ENCODE results near the gene MPHOSPH9.

MPHOSPH9 gene

GRCh38 chr12:123151457-123152454 lies 81.2 kb downstream of the MPHOSPH9 start:
- peak overlapping the region; percentile 64 to 85 for H3K27ac ChIP-seq
- TF ChIP-seq, protein P1, sequence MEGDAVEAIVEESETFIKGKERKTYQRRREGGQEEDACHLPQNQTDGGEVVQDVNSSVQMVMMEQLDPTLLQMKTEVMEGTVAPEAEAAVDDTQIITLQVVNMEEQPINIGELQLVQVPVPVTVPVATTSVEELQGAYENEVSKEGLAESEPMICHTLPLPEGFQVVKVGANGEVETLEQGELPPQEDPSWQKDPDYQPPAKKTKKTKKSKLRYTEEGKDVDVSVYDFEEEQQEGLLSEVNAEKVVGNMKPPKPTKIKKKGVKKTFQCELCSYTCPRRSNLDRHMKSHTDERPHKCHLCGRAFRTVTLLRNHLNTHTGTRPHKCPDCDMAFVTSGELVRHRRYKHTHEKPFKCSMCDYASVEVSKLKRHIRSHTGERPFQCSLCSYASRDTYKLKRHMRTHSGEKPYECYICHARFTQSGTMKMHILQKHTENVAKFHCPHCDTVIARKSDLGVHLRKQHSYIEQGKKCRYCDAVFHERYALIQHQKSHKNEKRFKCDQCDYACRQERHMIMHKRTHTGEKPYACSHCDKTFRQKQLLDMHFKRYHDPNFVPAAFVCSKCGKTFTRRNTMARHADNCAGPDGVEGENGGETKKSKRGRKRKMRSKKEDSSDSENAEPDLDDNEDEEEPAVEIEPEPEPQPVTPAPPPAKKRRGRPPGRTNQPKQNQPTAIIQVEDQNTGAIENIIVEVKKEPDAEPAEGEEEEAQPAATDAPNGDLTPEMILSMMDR (IDR thresholded peaks at IDR 0.05), result no peak

DNA sequence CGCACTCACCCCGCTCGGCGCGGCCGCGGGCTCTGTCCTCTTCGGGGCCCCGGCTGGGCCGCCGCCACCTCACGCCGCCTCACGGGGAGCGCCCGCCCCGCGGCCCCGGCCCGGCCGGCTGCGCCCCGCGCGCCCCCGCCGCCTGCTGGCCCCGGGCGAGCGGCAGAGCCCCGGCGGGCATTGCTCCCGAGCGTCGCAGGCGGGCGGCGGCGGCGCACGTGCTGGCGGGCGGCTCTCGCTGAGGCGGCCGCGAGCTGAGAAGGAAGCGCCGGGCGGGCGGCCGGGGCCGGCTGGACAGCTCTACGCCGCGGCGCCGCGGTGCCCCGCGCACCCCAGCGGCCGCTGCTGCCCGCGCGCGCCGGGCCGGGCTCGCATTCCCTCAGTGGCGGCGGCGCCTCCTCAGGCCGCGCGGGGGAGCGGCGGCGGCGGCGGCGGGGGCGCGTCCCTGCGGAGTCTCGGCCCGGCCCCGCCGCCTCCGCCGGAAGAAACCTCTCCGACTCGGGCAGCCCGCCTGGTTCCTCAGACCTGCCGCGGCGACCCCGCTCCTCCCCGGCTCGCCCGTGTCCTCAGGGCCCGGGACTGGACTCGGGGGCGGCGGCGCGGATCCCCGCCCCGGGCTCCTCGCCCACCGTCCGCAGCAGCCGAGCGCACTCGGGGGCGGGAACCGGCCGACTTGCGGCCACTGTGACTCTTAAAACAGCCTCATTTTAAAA lies 82.0 kb downstream of the MPHOSPH9 start, which contains the start of gene PITPNM2:
Gene PITPNM2 (minus strand): TSS at position 347 of the 713 bp plus-strand sequence. CDS start 116,500 bp downstream, outside the sequence.
- Histone ChIP-seq H3K4me3 (peak within 1 kb of the TSS; percentile 88), H3K27ac (peak within 1 kb of the TSS; percentile 85 to 86)
- DNase-seq (ENCODE audit: low spot score), result no peak
- TF ChIP-seq, protein P1 (IDR thresholded peaks at IDR 0.05), result no peak

More at GRCh38 chr12:123151457-123152454, 81.2 kb downstream of the MPHOSPH9 start:
- DNase-seq (ENCODE audit: low spot score), result no peak
- peak overlapping the region; percentile 88 for H3K4me3 ChIP-seq

- TF ChIP-seq, protein P1 (IDR thresholded peaks at IDR 0.05), result no peak
- Histone ChIP-seq H3K4me3 (peak overlapping the region; percentile 88), H3K27ac (peak overlapping the region; percentile 85 to 86)
- no peak for DNase-seq (ENCODE audit: low spot score)
Measured at GRCh38 chr12:123150275-123150743, 82.6 kb downstream of the MPHOSPH9 start.

DNA sequence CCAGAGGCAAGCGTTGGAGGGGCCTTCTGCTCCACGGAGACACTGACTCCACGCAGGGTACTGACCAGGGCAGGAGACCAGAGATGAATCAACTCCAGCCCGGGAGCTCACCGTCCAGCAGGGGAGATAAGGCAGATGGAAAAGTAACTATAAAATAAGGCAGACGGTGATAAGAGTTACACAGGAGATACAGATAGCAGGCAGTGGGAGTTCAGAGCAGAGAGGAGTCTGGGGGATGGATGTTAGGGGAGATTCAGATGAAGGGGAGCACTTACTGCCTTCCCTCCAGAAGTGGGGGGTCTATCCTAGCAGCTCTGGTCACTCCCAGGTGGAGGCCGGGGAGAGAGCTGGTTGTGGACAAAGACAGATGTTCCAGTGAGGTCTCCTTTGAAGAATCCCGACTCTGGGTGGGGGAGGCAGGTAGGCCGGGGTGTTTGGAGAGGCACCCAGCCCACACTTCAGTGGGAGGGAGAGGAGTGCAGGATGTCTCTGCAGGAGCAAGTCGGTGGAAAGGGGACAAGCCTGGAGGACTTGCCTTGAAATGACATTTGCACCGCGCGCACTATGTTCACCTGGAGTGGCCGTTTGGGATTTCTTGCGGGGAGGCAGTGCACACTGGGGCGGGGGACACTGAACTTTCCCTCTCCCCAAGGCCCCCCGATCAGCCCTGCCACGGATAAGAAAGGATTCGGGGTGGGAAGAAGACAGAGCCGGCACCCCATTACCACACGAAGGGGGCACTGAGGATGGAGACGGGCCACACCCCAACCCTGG lies 83.3 kb downstream of the MPHOSPH9 start:
- Histone ChIP-seq H3K27ac (peak overlapping the region; percentile 85 to 86), H3K4me3 (peak overlapping the region; percentile 88)
- TF ChIP-seq, protein P1 (IDR thresholded peaks at IDR 0.05), result no peak
- no peak for DNase-seq (ENCODE audit: low spot score)

- peak overlapping the region; percentile 88 for H3K4me3 ChIP-seq
- H3K27ac ChIP-seq, result peak overlapping the region; percentile 85 to 86
- TF ChIP-seq, protein P1 (IDR thresholded peaks at IDR 0.05), result no peak
- no peak for DNase-seq (ENCODE audit: low spot score)
Measured at GRCh38 chr12:123149088-123149487, 83.9 kb downstream of the MPHOSPH9 start.

DNA sequence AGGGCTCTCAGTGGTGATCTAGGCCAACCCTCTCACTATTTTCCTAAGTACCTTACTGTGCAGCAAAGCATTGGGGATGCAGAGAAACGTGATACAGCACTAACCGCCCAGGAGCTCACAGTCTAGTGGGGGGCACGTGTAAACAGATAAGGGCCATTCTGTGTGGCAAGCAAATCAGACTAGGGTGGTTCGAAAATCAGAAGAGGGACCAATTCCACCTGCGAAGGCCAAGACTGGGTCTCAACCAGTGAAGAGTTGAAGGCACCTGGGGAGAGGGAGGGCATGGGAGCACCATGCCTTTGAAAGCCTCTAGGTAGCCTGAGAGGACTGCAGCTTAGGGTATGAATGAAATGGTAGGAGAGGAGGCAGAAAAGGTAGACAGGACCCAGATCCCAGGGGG lies 84.3 kb downstream of the MPHOSPH9 start:
- TF ChIP-seq, protein P1 (IDR thresholded peaks at IDR 0.05), result no peak
- no peak for DNase-seq (ENCODE audit: low spot score)
- no peak overlapping the region for H3K27ac ChIP-seq
- H3K4me3 ChIP-seq, result no peak overlapping the region

Measured in coronary artery (tissue), 2 donors.